Testis (tissue), 3 donors: ENCODE data around the gene SLN. TPM values are rescaled to one million over a fixed set of nuclear protein-coding genes. Genes with fewer than 3 reads are reported as not detected.

ENCODE experiments used
- DNase-seq: peaks from one replicate; pipeline ENCODE4 v3.0.0-alpha.2; 2019
- H3K27ac ChIP-seq, 2 donors: fragments of 200-600 bp; sonication (generic); one replicate each; pipeline ENCODE4 v1.5.1; 2019
- H3K27me3 ChIP-seq: fragments of 200-600 bp; sonication (generic); one replicate; pipeline ENCODE4 v1.5.1; 2019
- H3K36me3 ChIP-seq: fragments of 200-600 bp; sonication (generic); one replicate; pipeline ENCODE4 v1.5.1; 2017; ENCODE audit warnings: low read depth; ENCODE audit errors: missing control alignments
- H3K4me1 ChIP-seq: fragments of 200-600 bp; sonication (generic); one replicate; pipeline ENCODE4 v1.5.1; 2019
- H3K4me3 ChIP-seq, 2 donors: fragments of 200-600 bp; sonication (generic); one replicate each; pipeline ENCODE4 v1.5.1; 2017 to 2019
- H3K9me3 ChIP-seq: fragments of 200-600 bp; sonication (generic); one replicate; pipeline ENCODE4 v1.5.1; 2017
- POLR2A ChIP-seq: fragments of 450-650 bp; IDR thresholded peaks from one replicate; pipeline ENCODE4 v1.6.1; 2017; ENCODE audit warnings: antibody characterized with exemption, mild to moderate bottlenecking, moderate library complexity
- WGBS, 2 donors: methylation state at CpG; one replicate each; pipeline ENCODE4 v1.1.5; 2018; 5-methylcytosine and 5-hydroxymethylcytosine counted together
- intact Hi-C: fragments of 100-400 bp; cut with DNase I; formaldehyde crosslinking; loops from one replicate; pipeline ENCODE4 v1.15.1; 2023; ENCODE audit warnings: low total_unique reads
- polyA plus RNA-seq: library from polyadenylated mRNA; stranded (reverse); fragments of 350-450 nt; fragmentation: Illumina TruSeq; extraction: RNeasy Lipid Tissue Mini Kit (QIAGEN cat#74804); gene quantifications from one replicate; pipeline ENCODE4 v1.2.3, GENCODE V29; 2014; ENCODE audit warnings: low read depth, low replicate concordance; ENCODE audit not compliant: insufficient read depth
- total RNA-seq, 2 donors: library from RNA; depleted of rRNA; stranded (reverse); fragments of >200 nt; gene quantifications; one replicate each; pipeline ENCODE4 v1.2.3, GENCODE V29; 2016
- TF ChIP-seq, protein P1 (sequence below), 3 experiments: fragments of 450-650 bp in 2 of 3; fragments of 200-600 bp in 1 of 3; sonication (generic) in 1 of 3; IDR thresholded peaks; one replicate each; pipeline ENCODE4 v1.5.1; 2016 to 2019; ENCODE audit warnings: antibody characterized with exemption in 3 of 3, mild to moderate bottlenecking in 2 of 3, moderate library complexity in 1 of 3

Gene SLN
- total and polyA plus RNA-seq, 3 donors from 2014 or later = 31.6 TPM; not detected in 2

DNA sequence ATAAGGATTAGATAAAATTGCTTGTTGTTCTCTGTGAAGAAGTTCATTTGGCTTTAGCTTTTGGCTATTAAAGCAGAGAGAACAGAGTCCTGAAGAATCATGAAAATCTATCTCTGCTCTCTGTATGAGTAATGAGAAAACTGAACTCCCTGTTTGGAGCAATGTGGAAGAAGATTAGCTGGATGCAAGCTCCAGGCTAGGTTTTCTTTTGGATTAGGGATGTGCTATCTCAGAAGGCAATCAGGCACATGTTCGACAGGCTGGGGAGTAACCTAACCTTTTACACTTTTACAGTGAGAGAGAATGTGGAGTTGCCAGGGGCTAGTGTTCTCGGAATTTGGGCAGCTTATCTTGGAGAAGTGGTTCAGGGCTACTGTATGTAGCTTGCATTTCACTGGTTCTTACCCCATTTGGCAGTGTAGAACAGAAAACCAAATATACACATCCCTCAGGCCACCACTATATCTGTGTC, 8.5 kb upstream of the SLN start:
- Histone ChIP-seq H3K27me3 (no peaks in the 10 kb centered on the region), H3K9me3 (no peaks in the 10 kb centered on the region), H3K36me3 (no peaks in the 10 kb centered on the region), H3K27ac (no peak overlapping the region), H3K4me3 (no peak overlapping the region), H3K4me1 (no peaks in the 10 kb centered on the region)
- TF ChIP-seq POLR2A = no peak
- TF ChIP-seq, protein P1, sequence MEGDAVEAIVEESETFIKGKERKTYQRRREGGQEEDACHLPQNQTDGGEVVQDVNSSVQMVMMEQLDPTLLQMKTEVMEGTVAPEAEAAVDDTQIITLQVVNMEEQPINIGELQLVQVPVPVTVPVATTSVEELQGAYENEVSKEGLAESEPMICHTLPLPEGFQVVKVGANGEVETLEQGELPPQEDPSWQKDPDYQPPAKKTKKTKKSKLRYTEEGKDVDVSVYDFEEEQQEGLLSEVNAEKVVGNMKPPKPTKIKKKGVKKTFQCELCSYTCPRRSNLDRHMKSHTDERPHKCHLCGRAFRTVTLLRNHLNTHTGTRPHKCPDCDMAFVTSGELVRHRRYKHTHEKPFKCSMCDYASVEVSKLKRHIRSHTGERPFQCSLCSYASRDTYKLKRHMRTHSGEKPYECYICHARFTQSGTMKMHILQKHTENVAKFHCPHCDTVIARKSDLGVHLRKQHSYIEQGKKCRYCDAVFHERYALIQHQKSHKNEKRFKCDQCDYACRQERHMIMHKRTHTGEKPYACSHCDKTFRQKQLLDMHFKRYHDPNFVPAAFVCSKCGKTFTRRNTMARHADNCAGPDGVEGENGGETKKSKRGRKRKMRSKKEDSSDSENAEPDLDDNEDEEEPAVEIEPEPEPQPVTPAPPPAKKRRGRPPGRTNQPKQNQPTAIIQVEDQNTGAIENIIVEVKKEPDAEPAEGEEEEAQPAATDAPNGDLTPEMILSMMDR (IDR thresholded peaks at IDR 0.05) = no peak
- WGBS, 2 donors = 8 to 33% methylated on average over 2 of the region's 2 CpGs
- DNase-seq = no peak
- intact Hi-C loops = no loop called here

DNA sequence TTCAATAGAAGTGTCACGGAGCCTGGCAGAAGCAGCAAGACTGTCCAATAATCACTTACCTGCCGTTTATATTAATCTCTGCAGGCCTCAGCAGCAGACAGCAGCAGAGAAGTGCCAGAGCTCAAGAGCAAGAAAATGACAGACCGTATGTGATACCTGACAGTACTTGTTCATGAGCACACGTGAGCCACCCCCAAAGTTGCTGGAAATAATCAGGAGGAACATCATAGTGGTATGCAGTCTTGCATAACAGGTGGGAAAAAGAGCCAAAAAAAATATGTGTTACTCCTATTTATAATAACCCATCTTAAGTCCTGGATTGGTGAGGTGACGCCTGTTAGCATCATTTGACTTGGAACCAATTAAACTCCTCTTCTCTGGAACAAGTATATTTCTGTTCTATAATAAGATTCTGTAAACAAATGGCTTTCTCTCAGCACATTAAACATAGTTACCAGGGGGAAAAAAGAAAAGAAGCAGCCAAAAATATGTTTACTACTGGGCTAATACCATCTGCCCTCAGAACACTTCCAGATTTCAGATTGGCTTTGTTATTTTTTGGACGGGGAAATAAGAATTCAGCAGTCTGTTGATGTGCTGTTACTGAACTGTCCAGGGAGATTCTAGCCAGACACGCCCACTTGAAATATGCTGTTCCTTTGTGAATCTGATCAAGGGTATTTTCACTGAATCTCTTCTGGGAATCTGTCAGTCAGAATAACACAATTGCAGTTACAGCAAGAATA, 7.9 kb upstream of the SLN start:
- intact Hi-C loops = no loop called here
- Histone ChIP-seq H3K27me3 (no peaks in the 10 kb centered on the region), H3K9me3 (no peaks in the 10 kb centered on the region), H3K4me1 (no peaks in the 10 kb centered on the region), H3K36me3 (no peaks in the 10 kb centered on the region), H3K4me3 (no peak overlapping the region), H3K27ac (no peak overlapping the region)
- WGBS, 2 donors = 72 to 75% methylated on average over 7 of the region's 7 CpGs
- no peak for DNase-seq
- TF ChIP-seq, protein P1 (IDR thresholded peaks at IDR 0.05) = no peak
- TF ChIP-seq POLR2A = no peak

DNA sequence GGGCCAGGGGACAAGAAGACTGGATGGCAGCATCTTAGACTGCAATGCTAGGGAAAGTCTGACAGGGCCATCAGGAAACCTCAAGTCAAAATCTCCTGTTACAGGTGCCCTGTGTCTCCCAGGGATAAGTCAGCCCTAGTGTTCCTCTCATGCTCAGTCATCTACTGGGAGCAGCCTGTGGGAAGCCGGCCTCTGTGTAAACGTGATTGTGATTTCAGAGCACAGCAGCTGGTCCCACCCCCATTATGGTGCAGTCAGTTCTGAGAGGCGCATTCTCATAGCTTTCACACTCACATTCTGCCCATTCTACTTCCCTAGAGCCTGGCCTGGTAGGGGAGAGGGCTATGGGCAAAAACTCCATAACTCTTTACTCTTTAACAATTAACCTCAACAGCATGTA, 7.2 kb upstream of the SLN start:
- TF ChIP-seq, protein P1 (IDR thresholded peaks at IDR 0.05) = no peak
- TF ChIP-seq POLR2A = no peak
- Histone ChIP-seq H3K4me1 (no peaks in the 10 kb centered on the region), H3K9me3 (no peaks in the 10 kb centered on the region), H3K27me3 (no peaks in the 10 kb centered on the region), H3K27ac (no peak overlapping the region), H3K36me3 (no peaks in the 10 kb centered on the region), H3K4me3 (no peak overlapping the region)
- intact Hi-C loops = no loop called here
- no peak for DNase-seq
- WGBS, 2 donors = 46 to 76% methylated on average over 3 of the region's 3 CpGs

DNA sequence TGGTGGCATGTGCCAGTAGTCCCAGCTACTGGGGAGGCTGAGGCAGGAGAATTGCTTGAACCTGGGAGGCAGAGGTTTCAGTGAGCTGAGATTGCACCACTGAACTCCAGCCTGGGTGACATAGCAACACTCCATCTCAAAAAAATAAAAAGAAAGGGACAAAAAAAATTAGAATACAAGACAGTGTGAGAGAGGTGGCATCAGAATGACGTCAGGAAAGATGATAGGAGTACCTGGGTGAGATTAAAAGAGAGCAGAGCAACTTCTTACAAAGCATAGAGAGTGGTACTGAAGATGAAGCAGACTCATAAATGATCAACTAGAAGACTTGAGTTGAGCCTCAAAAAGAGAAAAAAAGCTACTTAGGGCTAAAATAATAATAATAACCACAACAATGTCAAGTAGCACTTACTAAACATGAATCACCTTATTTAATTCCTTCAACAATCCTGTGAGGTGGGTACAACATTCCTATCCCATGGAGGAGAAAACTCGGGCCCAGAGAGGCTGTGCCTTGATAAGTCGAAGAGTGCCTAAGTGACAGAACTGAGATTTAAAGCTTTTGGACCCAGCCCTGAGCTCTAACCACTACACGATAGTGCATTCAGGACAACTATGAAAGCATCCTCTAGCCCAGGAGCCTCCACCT, 5.2 kb upstream of the SLN start:
- Histone ChIP-seq H3K4me3 (no peak overlapping the region), H3K27me3 (no peaks in the 10 kb centered on the region), H3K27ac (no peak overlapping the region), H3K4me1 (no peaks in the 10 kb centered on the region), H3K9me3 (no peaks in the 10 kb centered on the region), H3K36me3 (no peaks in the 10 kb centered on the region)
- no peak for DNase-seq
- intact Hi-C loops = no loop called here
- TF ChIP-seq, protein P1 (IDR thresholded peaks at IDR 0.05) = no peak
- no peak for TF ChIP-seq POLR2A
- WGBS, 2 donors = 79 to 85% methylated on average over 4 of the region's 4 CpGs
